OCI-LY3 (cell line): ENCODE data around the gene SELE.

Experiments
- H2AFZ ChIP-seq: fragments of 200-600, 300-600 bp; shearing (Covaris generic); 2 replicates; pipeline ENCODE4 v1.6.0; 2014; ENCODE audit warnings: antibody characterized with exemption, low read depth, low read length
- H3K27ac ChIP-seq: fragments of 200-600, 300-600 bp; sonication (generic); 2 replicates; pipeline ENCODE4 v1.5.1; 2014; ENCODE audit warnings: mild to moderate bottlenecking, low read length, moderate library complexity, mixed read lengths
- H3K27me3 ChIP-seq: fragments of 200-600, 300-600 bp; sonication (generic); 2 replicates; pipeline ENCODE4 v1.6.1; 2014; ENCODE audit warnings: low read depth, low read length, mixed read lengths
- H3K36me3 ChIP-seq: fragments of 200-600, 300-600 bp; sonication (generic); replicated peaks from 2 replicates; pipeline ENCODE3; 2014; ENCODE audit warnings: low read depth, low read length, mixed read lengths
- H3K4me1 ChIP-seq: fragments of 300-600, 200-600 bp; sonication (generic); 2 replicates; pipeline ENCODE4 v1.6.1; 2014; ENCODE audit warnings: low read length, mixed read lengths
- H3K4me2 ChIP-seq: fragments of 200-600, 300-600 bp; sonication (generic); 2 replicates; pipeline ENCODE4 v1.6.1; 2014; ENCODE audit warnings: low read length, mixed read lengths
- H3K4me3 ChIP-seq: fragments of 300-600, 200-600 bp; sonication (generic); 2 replicates; pipeline ENCODE4 v1.5.1; 2014; ENCODE audit warnings: antibody characterized with exemption, mild to moderate bottlenecking, low read length, moderate library complexity
- H3K79me2 ChIP-seq: fragments of 300-600, 200-600 bp; shearing (Covaris generic); 2 replicates; pipeline ENCODE4 v1.6.1; 2014; ENCODE audit warnings: mild to moderate bottlenecking, low read length, mixed read lengths
- H3K9ac ChIP-seq: fragments of 300-600, 200-600 bp; shearing (Covaris generic); 2 replicates; pipeline ENCODE4 v1.6.0; 2014; ENCODE audit warnings: mild to moderate bottlenecking, low read length, moderate library complexity
- H3K9me3 ChIP-seq: fragments of 200-600, 300-600 bp; shearing (Covaris generic); 2 replicates; pipeline ENCODE4 v1.6.1; 2014; ENCODE audit warnings: low read length, mixed read lengths; ENCODE audit not compliant: insufficient read depth
- H4K20me1 ChIP-seq: fragments of 200-600, 300-600 bp; sonication (generic); 2 replicates; pipeline ENCODE4 v1.6.1; 2016; ENCODE audit warnings: low read length, mixed read lengths; ENCODE audit not compliant: insufficient read depth
- EZH2phosphoT487 ChIP-seq: fragments of 200-600 bp; shearing (Covaris generic); IDR thresholded peaks from 2 replicates; pipeline ENCODE4 v1.6.1; 2018; ENCODE audit warnings: antibody characterized with exemption, mixed run types, low read depth
- TF ChIP-seq, protein P1 (sequence below): fragments of 200-600, 300-600 bp; sonication (generic); IDR thresholded peaks from 2 replicates; pipeline ENCODE4 v1.5.1; 2014; ENCODE audit warnings: antibody characterized with exemption, low read length, low read depth

SELE gene

DNA sequence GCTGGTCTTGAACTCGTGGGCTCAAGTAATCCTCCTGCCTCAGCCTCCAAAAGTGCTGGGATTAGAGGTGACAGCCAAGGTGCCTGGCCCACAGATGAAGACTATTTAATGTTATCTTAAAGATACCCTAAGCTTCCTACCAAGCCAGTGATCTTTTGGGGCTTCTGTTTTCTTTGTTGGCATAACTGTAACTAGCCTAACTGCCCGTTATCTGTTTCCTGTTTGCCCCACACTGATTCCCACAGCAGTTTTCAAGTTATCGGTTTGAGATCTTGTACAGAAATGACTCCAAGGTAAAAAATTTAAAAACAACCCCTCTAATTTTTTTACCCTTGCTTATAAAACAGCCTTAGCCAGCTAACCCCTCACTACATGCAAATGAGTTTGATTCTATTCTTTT is 34.9 kb downstream of the SELE start:
- peak overlapping the region; percentile 98 for H3K27ac ChIP-seq
- no peaks in the 10 kb centered on the region for H3K27me3 ChIP-seq
- no peak overlapping the region for H2AFZ ChIP-seq
- peaks cover 99% of the 10 kb centered on the region for H3K4me1 ChIP-seq
- H3K4me2 ChIP-seq: peak overlapping the region; percentile 45
- peaks cover 64% of the 10 kb centered on the region for H3K79me2 ChIP-seq
- no peaks in the 10 kb centered on the region for H4K20me1 ChIP-seq
- no peaks in the 10 kb centered on the region for H3K9me3 ChIP-seq
- peaks cover 83% of the 10 kb centered on the region for H3K36me3 ChIP-seq
- peak overlapping the region; percentile 9; the same call in 1 of the 2 replicates for H3K4me3 ChIP-seq
- TF ChIP-seq, protein P1, sequence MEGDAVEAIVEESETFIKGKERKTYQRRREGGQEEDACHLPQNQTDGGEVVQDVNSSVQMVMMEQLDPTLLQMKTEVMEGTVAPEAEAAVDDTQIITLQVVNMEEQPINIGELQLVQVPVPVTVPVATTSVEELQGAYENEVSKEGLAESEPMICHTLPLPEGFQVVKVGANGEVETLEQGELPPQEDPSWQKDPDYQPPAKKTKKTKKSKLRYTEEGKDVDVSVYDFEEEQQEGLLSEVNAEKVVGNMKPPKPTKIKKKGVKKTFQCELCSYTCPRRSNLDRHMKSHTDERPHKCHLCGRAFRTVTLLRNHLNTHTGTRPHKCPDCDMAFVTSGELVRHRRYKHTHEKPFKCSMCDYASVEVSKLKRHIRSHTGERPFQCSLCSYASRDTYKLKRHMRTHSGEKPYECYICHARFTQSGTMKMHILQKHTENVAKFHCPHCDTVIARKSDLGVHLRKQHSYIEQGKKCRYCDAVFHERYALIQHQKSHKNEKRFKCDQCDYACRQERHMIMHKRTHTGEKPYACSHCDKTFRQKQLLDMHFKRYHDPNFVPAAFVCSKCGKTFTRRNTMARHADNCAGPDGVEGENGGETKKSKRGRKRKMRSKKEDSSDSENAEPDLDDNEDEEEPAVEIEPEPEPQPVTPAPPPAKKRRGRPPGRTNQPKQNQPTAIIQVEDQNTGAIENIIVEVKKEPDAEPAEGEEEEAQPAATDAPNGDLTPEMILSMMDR: no peak
- no peak for TF ChIP-seq EZH2phosphoT487
- peak overlapping the region; percentile 93 for H3K9ac ChIP-seq

DNA sequence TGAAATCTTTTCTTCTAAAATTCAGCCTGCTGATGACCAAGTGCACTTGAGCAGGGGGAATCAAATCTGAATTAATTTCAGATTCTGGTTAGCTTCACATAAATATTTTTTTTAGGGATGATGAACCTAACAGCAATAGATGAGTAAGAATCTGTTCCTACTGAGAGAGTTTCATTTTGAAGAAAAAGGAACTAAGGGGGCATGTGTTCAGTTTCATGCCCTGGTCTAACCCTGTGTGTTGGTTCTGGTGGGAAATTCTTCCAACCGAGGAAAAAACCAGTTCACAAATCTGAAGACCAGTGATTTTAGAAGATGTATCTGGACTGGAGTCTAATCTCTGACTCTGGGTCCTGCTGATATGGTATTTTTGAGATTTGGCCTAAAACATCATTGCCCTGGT is 36.1 kb downstream of the SELE start:
- peaks cover 99% of the 10 kb centered on the region for H3K4me1 ChIP-seq
- H3K4me2 ChIP-seq: peak overlapping the region; percentile 62
- peak overlapping the region; percentile 98 for H3K27ac ChIP-seq
- peak overlapping the region; percentile 41; the same call in 1 of the 2 replicates for H3K4me3 ChIP-seq
- H4K20me1 ChIP-seq: no peaks in the 10 kb centered on the region
- peak overlapping the region; percentile 93 for H3K9ac ChIP-seq
- H3K36me3 ChIP-seq: peaks cover 78% of the 10 kb centered on the region
- TF ChIP-seq, protein P1: no peak
- TF ChIP-seq EZH2phosphoT487: no peak
- H2AFZ ChIP-seq: no peak overlapping the region
- H3K9me3 ChIP-seq: no peaks in the 10 kb centered on the region
- no peaks in the 10 kb centered on the region for H3K27me3 ChIP-seq
- H3K79me2 ChIP-seq: peaks cover 52% of the 10 kb centered on the region

DNA sequence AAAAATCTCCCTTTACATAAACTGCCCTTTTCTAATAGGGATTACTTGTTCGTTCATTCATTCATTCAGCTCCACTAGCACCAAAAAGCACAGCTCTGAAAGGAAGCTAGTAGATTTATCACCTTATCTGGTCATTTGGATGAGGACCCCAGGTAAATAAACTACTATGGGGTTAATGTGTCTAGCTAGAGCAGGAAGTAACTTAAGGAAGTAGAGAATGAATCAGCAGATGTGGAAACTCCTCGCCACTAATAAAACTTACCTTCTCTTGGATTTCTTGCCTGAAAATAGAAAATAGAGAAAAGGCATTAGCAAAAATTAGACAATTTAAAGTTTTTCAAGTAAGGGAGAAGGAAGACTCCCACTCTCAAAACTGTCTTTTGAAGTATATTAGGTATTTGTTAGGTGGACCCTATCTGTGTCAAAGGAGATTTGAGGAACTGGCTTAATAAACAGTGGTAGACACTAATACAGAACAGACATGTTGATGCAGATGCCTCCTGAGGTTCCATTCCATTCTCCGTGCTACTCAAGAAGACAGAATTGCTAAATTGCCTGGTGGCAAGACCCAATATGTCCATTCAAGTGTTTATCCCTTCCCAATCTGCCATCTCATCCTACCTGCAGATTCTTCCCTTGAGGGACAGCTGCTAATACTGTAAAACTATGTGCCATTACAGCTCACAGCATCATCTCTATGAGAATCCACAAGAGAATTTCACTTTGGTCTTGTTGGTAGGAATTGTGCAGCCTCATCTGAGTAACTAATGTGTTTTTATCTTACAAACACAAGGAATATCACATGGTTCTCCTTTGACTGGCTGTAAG is 37.4 kb downstream of the SELE start:
- peaks cover 75% of the 10 kb centered on the region for H3K36me3 ChIP-seq
- peak overlapping the region; percentile 41; the same call in 1 of the 2 replicates for H3K4me3 ChIP-seq
- H3K4me1 ChIP-seq: peaks cover 99% of the 10 kb centered on the region
- peak overlapping the region; percentile 93 for H3K9ac ChIP-seq
- TF ChIP-seq, protein P1: no peak
- no peak for TF ChIP-seq EZH2phosphoT487
- peaks cover 39% of the 10 kb centered on the region for H3K79me2 ChIP-seq
- peak overlapping the region; percentile 62 for H3K4me2 ChIP-seq
- H3K9me3 ChIP-seq: no peaks in the 10 kb centered on the region
- no peaks in the 10 kb centered on the region for H3K27me3 ChIP-seq
- peak overlapping the region; percentile 98 for H3K27ac ChIP-seq
- H4K20me1 ChIP-seq: no peaks in the 10 kb centered on the region
- no peak overlapping the region for H2AFZ ChIP-seq

DNA sequence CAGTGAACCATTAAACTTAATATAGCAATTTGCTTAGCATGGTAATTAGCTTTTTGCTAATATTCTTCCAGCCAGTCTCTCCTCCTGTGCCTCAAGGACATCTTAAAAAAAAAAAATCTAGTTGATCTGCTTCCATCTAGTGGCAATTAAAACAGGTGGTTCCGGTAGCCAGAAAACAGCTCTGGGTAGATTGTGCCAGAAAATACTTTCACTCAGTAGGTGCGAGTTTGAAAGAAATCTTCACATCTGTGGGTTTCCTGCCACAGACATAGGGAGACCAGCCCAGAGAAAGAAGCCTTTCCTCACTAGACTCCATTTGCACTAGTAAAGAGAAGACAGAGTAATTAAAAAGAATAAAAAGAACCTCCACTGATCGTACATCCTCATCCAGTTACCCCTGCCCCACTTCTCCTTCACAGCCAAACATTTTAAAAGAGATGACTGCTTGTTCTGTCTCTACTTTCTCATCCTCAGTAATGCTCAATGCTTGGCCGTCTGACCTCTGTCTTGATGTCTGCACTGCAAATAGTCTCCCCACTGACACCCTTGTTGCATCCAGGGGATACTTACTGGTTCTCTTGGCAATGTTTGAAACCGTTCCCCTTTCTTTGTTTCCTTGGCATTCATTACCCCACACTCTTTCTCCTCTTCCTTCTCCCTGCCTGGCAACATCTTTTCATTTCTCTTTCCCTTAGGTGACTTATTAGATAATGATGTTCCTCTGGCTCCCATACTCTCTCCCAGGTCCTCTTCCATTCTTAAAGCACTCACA is 39.4 kb downstream of the SELE start:
- Histone ChIP-seq H3K4me2 (peak overlapping the region; percentile 62), H3K36me3 (peaks cover 70% of the 10 kb centered on the region), H4K20me1 (no peaks in the 10 kb centered on the region), H2AFZ (no peak overlapping the region), H3K9me3 (no peaks in the 10 kb centered on the region), H3K4me1 (peaks cover 100% of the 10 kb centered on the region), H3K9ac (peak overlapping the region; percentile 93), H3K4me3 (peak overlapping the region; percentile 0; the same call in 1 of the 2 replicates), H3K27ac (peak overlapping the region; percentile 98), H3K27me3 (no peaks in the 10 kb centered on the region), H3K79me2 (peaks cover 31% of the 10 kb centered on the region)
- TF ChIP-seq, protein P1: peak; percentile 48; the same call in 1 of the 2 replicates
- no peak for TF ChIP-seq EZH2phosphoT487
